GM23248 (cell line): Measurements from ENCODE around the gene CFAP126.
"Not testable (repeated sequence)": the region's sequence is repeated elsewhere in the genome, so short reads cannot be mapped to it uniquely, and the experiment has no call there.

Source experiments
- EZH2 ChIP-seq: fragments of 200-600 bp; sonication (generic); IDR thresholded peaks from 2 replicates; pipeline ENCODE4 v1.6.1; 2018; ENCODE audit warnings: antibody characterized with exemption, mild to moderate bottlenecking; ENCODE audit not compliant: insufficient read depth, poor library complexity, severe bottlenecking
- EZH2phosphoT487 ChIP-seq: fragments of 200-600 bp; sonication (generic); IDR thresholded peaks from 2 replicates; pipeline ENCODE4 v1.6.1; 2018; ENCODE audit warnings: antibody characterized with exemption, moderate library complexity, mild to moderate bottlenecking, low read depth; ENCODE audit not compliant: insufficient read depth

DNA sequence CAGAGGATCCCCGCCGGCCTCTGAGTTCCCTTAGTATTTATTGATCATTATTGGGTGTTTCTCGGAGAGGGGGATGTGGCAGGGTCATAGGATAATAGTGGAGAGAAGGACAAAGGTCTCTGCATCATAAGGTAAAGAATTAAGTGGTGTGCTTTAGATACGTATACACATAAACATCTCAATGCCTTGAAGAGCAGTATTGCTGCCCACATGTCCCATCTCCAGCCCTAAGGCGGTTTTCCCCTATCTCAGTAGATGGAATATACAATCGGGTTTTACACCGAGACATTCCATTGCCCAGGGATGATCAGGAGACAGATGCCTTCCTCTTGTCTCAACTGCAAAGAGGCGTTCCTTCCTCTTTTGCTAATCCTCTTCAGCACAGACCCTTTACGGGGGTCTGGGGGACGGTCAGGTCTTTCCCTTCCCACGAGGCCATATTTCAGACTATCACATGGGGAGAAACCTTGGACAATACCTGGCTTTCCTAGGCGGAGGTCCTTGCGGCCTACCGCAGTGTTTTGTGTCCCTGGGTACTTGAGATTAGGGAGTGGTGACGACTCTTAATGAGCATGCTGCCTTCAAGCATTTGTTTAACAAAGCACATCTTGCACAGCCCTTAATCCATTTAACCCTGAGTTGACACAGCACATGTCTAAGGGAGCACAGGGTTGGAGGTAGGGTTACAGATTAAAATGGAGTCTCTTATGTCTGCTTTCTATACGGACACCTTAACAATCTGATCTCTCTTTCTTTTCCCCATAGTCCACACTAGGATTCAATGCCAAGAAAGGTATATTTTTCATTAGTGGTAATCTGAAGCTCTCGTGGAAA lies 51.6 kb downstream of the CFAP126 start:
- TF ChIP-seq EZH2phosphoT487, EZH2: not testable (repeated sequence)
